PC-3 (cell line): ENCODE data around the gene RSRC1.

Experiments used
- EZH2 ChIP-seq: fragments of 300-600 bp; sonication (generic); IDR thresholded peaks from one replicate; pipeline ENCODE4 v1.6.1; 2017; ENCODE audit warnings: antibody characterized with exemption, mild to moderate bottlenecking, low read length; ENCODE audit not compliant: unreplicated experiment
- EZH2phosphoT487 ChIP-seq: fragments of 300-600 bp; sonication (generic); IDR thresholded peaks from 2 replicates; pipeline ENCODE4 v1.6.1; 2018; ENCODE audit warnings: mild to moderate bottlenecking, antibody characterized with exemption, low read length, borderline replicate concordance
- TF ChIP-seq, protein P1 (sequence below): fragments of 300-600 bp; sonication (generic); conservative IDR thresholded peaks from 2 replicates; pipeline ENCODE4 v1.5.1; 2017; ENCODE audit warnings: antibody characterized with exemption, low read depth, mild to moderate bottlenecking, low read length

DNA sequence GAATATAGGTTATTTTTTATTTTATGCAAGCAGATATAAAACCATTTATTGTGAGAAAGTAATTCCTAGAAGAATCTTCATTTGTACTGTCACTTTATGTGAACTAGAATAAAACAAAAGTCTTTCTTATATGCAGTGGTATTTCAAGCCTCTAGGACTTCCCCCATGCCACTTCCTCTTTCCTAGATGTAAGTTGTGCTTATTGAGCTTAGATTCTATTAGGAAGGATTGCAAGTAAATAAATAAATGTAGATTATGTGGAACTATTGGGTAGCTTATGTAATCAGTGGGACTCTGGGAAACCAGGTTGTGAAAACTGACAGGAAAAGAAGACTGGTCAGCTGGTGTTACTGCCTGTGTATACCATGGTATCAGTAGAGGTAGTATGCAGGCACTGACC, 169.7 kb downstream of the RSRC1 start:
- TF ChIP-seq, protein P1, sequence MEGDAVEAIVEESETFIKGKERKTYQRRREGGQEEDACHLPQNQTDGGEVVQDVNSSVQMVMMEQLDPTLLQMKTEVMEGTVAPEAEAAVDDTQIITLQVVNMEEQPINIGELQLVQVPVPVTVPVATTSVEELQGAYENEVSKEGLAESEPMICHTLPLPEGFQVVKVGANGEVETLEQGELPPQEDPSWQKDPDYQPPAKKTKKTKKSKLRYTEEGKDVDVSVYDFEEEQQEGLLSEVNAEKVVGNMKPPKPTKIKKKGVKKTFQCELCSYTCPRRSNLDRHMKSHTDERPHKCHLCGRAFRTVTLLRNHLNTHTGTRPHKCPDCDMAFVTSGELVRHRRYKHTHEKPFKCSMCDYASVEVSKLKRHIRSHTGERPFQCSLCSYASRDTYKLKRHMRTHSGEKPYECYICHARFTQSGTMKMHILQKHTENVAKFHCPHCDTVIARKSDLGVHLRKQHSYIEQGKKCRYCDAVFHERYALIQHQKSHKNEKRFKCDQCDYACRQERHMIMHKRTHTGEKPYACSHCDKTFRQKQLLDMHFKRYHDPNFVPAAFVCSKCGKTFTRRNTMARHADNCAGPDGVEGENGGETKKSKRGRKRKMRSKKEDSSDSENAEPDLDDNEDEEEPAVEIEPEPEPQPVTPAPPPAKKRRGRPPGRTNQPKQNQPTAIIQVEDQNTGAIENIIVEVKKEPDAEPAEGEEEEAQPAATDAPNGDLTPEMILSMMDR, result no peak
- no peak for TF ChIP-seq EZH2phosphoT487
- no peak for TF ChIP-seq EZH2
